NB4 (cell line): Measurements from ENCODE around the gene DNAJC3.
"Not testable (repeated sequence)": the region's sequence is repeated elsewhere in the genome, so short reads cannot be mapped to it uniquely, and the experiment has no call there.

Experiments used
- DNase-seq: peaks from one replicate; pipeline ENCODE4 v3.0.0; 2010; ENCODE audit warnings: low read depth
- H3K4me3 ChIP-seq: one replicate; pipeline ENCODE4 v1.5.1; 2011; ENCODE audit warnings: mild to moderate bottlenecking, low read depth, low read length, moderate library complexity
- MYC ChIP-seq: IDR thresholded peaks from 2 replicates; pipeline ENCODE4 v1.6.1; 2011; ENCODE audit warnings: low read depth, low read length
- POLR2A ChIP-seq: IDR thresholded peaks from 2 replicates; pipeline ENCODE4 v1.6.1; 2011; ENCODE audit warnings: mild to moderate bottlenecking; ENCODE audit not compliant: insufficient read length; ENCODE audit errors: extremely low read depth
- TF ChIP-seq, protein P1 (sequence below): IDR thresholded peaks from one replicate; pipeline ENCODE4 v1.5.1; 2012; ENCODE audit warnings: low read depth, low read length
- TF ChIP-seq, protein P2 (sequence below): IDR thresholded peaks from 2 replicates; pipeline ENCODE4 v1.6.1; 2011; ENCODE audit warnings: low read depth, low read length

DNAJC3 gene

DNA sequence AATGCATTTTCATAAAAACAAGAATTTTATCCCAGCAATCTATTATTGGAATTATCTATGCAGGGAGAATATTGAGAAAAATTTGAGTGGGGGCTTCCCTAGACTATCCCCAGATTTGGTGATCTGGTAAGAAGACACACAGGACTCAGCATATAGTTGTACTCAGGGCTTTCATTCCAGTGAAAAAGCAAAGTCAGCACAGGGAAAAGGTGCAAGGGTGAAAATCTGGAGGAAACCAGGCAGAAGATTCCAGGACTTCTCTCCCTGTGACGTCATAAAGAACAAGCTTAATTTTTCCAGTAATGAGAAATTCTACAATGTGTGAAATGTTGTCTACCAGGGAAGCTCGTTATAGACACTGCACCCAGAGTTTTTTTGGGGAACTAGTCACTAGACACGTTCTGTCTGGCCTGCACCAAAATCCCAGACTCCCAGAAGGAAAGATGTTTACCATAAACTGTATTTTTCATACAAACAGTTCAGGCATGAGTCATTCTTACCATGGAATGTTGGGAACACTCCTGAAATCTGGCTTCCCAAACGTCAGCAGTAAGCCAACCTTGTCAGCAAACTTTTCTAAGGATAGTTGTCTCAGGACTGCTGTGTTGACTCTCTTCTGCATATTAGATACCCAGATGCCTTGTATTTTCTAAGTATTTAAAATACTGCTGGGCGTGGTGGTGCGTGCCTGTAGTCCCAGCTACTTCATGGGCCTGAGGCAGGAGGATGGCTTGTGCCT, 107.4 kb downstream of the DNAJC3 start:
- no peak overlapping the region for H3K4me3 ChIP-seq
- no peak for DNase-seq
- TF ChIP-seq POLR2A (no peak), MYC (no peak)
- TF ChIP-seq, protein P1, sequence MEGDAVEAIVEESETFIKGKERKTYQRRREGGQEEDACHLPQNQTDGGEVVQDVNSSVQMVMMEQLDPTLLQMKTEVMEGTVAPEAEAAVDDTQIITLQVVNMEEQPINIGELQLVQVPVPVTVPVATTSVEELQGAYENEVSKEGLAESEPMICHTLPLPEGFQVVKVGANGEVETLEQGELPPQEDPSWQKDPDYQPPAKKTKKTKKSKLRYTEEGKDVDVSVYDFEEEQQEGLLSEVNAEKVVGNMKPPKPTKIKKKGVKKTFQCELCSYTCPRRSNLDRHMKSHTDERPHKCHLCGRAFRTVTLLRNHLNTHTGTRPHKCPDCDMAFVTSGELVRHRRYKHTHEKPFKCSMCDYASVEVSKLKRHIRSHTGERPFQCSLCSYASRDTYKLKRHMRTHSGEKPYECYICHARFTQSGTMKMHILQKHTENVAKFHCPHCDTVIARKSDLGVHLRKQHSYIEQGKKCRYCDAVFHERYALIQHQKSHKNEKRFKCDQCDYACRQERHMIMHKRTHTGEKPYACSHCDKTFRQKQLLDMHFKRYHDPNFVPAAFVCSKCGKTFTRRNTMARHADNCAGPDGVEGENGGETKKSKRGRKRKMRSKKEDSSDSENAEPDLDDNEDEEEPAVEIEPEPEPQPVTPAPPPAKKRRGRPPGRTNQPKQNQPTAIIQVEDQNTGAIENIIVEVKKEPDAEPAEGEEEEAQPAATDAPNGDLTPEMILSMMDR: no peak
- TF ChIP-seq, protein P2, sequence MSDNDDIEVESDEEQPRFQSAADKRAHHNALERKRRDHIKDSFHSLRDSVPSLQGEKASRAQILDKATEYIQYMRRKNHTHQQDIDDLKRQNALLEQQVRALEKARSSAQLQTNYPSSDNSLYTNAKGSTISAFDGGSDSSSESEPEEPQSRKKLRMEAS: no peak

DNA sequence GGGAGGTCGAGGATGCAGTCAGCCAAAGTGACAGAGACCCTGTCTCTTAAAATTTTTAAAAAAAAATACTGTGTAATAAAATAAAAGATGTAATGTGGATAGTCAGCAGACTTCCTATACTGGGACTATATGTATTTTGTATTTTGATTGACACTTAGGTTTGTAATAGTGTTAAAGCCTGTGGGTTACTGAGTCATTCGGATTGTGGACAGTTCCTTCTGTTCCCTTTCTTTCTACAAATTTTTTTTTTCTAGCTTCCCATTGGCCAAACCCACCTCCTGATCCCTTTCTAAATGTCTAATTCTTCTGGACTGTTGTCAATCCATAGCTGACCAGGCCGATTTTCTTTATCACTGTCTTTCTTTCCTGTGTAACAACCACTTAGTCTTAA, 108.0 kb downstream of the DNAJC3 start:
- no peak for DNase-seq
- TF ChIP-seq, protein P2: no peak
- no peak for TF ChIP-seq MYC
- no peak for TF ChIP-seq POLR2A
- TF ChIP-seq, protein P1: no peak

DNA sequence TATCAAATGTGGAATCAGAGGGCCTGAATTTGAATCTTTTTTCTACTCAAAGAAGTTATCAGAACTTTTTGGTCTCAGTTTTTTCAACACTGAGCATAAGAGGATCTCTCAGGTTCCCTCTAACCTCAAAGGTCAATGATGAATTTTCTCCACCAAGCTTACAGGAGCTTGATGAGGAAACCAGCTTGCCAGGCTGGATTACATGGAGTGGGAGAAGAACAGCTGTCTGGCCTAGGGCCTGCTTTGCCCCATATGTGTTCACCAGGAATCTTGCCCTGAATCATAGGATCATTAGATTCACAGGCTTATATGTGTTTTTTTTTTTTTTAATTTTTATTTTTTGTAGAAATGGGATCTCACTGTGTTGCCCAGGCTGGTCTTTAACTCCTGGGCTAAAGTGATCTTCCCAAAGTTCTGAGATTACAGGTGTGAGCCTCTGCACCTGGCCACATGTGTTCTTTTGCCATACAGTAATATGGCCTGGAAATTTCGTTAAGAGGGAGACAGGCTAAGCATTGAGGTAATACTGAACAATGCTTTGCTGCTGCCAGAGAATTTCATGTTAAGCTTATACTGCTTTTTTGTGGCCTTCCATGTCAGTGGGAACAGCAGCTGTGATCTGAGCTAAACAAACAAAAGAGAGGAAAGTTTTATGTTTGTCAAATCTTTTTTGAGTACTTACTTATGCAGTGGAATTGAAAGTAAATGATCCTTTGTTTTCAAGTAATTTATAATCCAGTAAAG, 110.6 kb downstream of the DNAJC3 start:
- H3K4me3 ChIP-seq: no peak overlapping the region
- DNase-seq: no peak
- TF ChIP-seq, protein P1: no peak
- no peak for TF ChIP-seq POLR2A
- TF ChIP-seq, protein P2: no peak

More for the DNA sequence above, 108.0 kb downstream of the DNAJC3 start:
- H3K4me3 ChIP-seq: no peak overlapping the region

DNA sequence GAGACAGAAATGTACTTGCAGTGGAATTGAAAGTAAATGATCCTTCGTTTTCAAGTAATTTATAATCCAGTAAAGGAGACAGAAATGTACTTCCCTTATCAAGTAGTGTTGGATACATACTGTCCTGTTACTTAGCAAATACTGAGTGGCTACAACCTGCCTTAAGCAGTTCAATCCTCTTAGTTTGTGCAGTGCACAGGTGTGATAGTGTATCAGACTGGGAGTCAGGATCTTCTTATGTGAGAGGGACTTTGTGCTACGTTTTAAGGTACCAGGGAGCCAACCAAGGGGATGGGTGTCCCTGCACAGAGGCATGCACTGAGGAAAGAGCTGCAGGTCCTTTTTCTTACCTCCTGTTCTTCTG, 111.1 kb downstream of the DNAJC3 start:
- H3K4me3 ChIP-seq: no peak overlapping the region
- no peak for DNase-seq
- no peak for TF ChIP-seq MYC
- TF ChIP-seq, protein P1: no peak

DNA sequence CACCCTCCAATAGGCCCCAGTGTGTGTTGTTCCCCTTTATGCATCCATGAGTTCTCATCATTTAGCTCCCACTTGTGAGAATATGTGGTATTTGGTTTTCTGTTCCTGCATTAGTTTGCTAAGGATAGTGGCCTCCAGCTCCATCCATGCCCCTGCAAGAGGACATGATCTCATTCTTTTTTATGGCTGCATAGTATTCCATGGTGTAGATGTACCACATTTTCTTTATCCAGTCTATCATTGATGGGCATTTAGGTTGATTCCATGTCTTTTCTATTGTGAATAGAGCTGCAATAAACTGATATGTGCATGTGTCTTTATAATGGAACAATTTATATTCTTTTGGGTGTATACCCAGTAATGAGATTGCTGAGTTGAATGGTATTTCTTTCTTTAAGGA, 112.4 kb downstream of the DNAJC3 start:
- DNase-seq, H3K4me3 ChIP-seq: not testable (repeated sequence)

DNA sequence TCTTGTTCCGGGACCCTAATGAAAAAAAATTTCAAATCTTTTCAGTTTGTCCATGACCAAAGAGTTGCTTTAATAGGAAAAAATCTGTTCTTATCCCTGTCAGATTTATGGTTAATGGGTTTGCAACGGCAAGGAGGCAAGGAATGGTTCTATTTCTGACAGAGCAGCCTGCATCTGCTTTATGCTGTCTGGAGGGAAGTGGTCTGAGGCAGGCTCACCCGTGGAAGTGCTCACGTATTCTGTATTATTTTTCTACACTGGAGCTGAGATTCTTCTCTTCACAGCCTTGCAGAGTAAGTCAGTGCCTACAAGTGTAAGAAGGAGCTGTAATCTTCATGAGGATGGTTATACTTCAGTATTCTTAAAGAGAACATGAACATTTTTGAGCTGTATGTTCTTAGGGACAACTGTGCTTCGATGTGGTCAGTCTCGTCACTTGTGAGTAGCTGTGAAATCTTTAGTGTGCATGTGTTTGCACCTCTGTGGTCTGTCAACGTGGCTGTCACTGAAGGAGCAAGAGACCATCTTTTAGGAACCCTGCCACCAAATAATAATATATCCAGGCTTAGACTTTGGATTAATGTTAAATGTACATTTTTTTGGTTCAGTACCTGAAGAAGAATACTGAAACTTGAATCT, 114.3 kb downstream of the DNAJC3 start:
- DNase-seq: no peak
- TF ChIP-seq, protein P2: no peak
- TF ChIP-seq POLR2A: no peak
- TF ChIP-seq MYC: no peak
- TF ChIP-seq, protein P1: no peak
- H3K4me3 ChIP-seq: no peak overlapping the region
